Esophagus muscularis mucosa (tissue), 4 donors: ENCODE data around the gene PRPF38B. TPM values are rescaled to one million over a fixed set of nuclear protein-coding genes. Genes with fewer than 3 reads are reported as not detected.

Source experiments
- DNase-seq: peaks from one replicate; pipeline ENCODE4 v3.0.0-alpha.2; 2017; ENCODE audit errors: extremely low spot score
- H3K27ac ChIP-seq, 4 donors: fragments of 200-600 bp; sonication (generic); replicated peaks in 1 of 4; 1 replicate in 3 of 4; 2 replicates in 1 of 4; pipeline ENCODE4 v1.5.1; 2016 to 2019; ENCODE audit warnings: mild to moderate bottlenecking in 1 of 4
- H3K27me3 ChIP-seq, 4 donors: fragments of 200-600 bp; sonication (generic); one replicate each; pipeline versions ENCODE4 v1.5.1 to v1.6.0; 2016 to 2019
- H3K36me3 ChIP-seq, 4 donors: fragments of 200-600 bp; sonication (generic); one replicate each; pipeline ENCODE4 v1.5.1; 2016 to 2019
- H3K4me1 ChIP-seq, 4 donors: fragments of 200-600 bp; sonication (generic); one replicate each; pipeline ENCODE4 v1.5.1; 2016 to 2019
- H3K4me3 ChIP-seq, 4 donors: fragments of 200-600 bp; sonication (generic); 1 replicate in 2 of 4; 2 replicates in 2 of 4; pipeline ENCODE4 v1.5.1; 2016 to 2019; ENCODE audit warnings: mild to moderate bottlenecking in 4 of 4, moderate library complexity in 1 of 4
- H3K9me3 ChIP-seq, 4 donors: fragments of 200-600 bp; sonication (generic); 1 replicate in 3 of 4; 2 replicates in 1 of 4; pipeline ENCODE4 v1.5.1; 2016 to 2019
- CTCF ChIP-seq, 3 experiments: fragments of 200-600 bp in 2 of 3; fragments of 450-650 bp in 1 of 3; sonication (generic) in 2 of 3; IDR thresholded peaks; one replicate each; pipeline ENCODE4 v1.5.1; 2017 to 2019; ENCODE audit warnings: antibody characterized with exemption in 3 of 3, mild to moderate bottlenecking in 2 of 3, moderate library complexity in 1 of 3
- EP300 ChIP-seq: sonication (generic); formaldehyde crosslinking; IDR thresholded peaks from one replicate; pipeline ENCODE4 v1.6.1; 2017; ENCODE audit warnings: antibody characterized with exemption
- POLR2A ChIP-seq: fragments of 450-650 bp; IDR thresholded peaks from one replicate; pipeline ENCODE4 v1.6.1; 2017; ENCODE audit warnings: antibody characterized with exemption, moderate library complexity, mild to moderate bottlenecking, low read depth
- POLR2AphosphoS5 ChIP-seq, 2 donors: sonication (generic); formaldehyde crosslinking; IDR thresholded peaks; one replicate each; pipeline ENCODE4 v1.6.1; 2017; ENCODE audit warnings: antibody characterized with exemption in 2 of 2
- WGBS: methylation state at CpG from one replicate; pipeline ENCODE4 v1.1.5; 2018; 5-methylcytosine and 5-hydroxymethylcytosine counted together
- intact Hi-C: fragments of 100-400 bp; cut with DNase I; formaldehyde crosslinking; loops from one replicate; pipeline ENCODE4 v1.15.1; 2023
- total RNA-seq, 4 donors: library from RNA; depleted of rRNA; stranded (reverse); fragments of >200 nt; gene quantifications; one replicate each; pipeline versions ENCODE4 v1.1.0 to v1.2.1, GENCODE V29; 2016

Gene PRPF38B
- total RNA-seq, 4 donors from 2014 or later = 15.9 to 32.4 (median 16.9) TPM

DNA sequence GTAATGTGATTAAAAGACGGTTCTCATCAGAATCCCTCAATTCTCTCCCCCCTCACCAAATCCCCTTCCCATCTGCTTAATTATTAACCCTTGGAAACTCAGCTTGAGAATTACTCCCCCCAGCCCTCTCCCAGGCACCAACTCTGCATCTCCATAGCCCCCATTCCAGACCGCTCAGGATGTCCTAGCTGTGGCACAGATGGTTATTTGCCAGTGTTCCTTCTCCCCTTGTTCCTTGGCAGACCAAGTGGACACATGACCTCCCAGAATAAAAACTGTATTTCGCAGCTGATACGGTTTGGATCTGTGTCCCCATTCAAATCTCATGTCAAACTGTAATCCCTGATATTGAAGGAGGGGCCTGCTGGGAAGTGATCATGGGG is 45.9 kb upstream of the PRPF38B start:
- WGBS = 90% methylated on average over 4 of the region's 4 CpGs
- Histone ChIP-seq H3K4me1 (no peaks in the 10 kb centered on the region), H3K27me3 (no peaks in the 10 kb centered on the region), H3K36me3 (no peaks in the 10 kb centered on the region), H3K4me3 (no peak overlapping the region), H3K9me3 (no peaks in the 10 kb centered on the region), H3K27ac (peak overlapping the region; percentile 25 to 57 (median 52))
- intact Hi-C loops = no loop called here
- TF ChIP-seq POLR2AphosphoS5 (IDR thresholded peaks at IDR 0.05) (no peak), POLR2A (no peak), EP300 (no peak), CTCF (IDR thresholded peaks at IDR 0.05) (no peak)
- DNase-seq = no peak

GRCh38 chr1:108646648-108647269 is 45.4 kb upstream of the PRPF38B start:
- H3K36me3 ChIP-seq = no peaks in the 10 kb centered on the region
- no peak overlapping the region for H3K4me3 ChIP-seq
- no peaks in the 10 kb centered on the region for H3K9me3 ChIP-seq
- no peak for DNase-seq
- H3K27ac ChIP-seq = peak overlapping the region; percentile 25 to 57 (median 52)
- intact Hi-C loops = no loop called here
- WGBS = 89% methylated on average over 11 of the region's 11 CpGs
- TF ChIP-seq CTCF (IDR thresholded peaks at IDR 0.05) (no peak), EP300 (no peak), POLR2A (no peak), POLR2AphosphoS5 (IDR thresholded peaks at IDR 0.05) (peak in 1 of 2 donors; percentile 43)
- no peaks in the 10 kb centered on the region for H3K27me3 ChIP-seq
- H3K4me1 ChIP-seq = no peaks in the 10 kb centered on the region

DNA sequence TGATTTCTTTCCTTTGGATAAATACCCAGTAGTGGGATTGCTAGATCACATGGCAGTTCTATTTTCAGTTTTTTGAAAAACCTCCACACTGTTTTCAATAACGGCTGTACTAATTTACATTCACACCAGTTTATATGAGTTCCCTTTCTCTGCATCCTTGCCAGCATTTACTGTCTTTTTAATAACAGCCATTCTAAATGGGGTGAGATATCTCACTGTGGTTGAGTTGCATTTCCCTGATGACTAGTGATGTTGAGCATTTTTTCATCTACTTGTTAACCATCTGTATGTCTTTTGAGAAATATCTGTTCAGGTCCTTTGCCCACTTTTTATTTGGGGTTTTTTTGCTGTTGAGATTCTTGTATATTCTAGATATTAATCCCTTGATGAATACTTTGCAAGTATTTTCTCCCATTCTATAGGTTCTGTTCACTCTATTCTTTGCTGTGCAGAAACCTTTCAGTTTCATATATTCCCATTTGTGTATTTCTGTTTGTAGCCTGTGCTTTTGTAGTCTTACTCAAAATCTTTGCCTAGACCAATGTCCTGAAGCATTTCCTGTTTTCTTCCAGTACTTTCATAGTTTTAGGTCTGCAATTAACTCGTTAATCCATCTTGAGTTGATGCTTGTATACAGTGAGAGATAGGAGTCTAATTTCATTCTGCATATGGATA is 38.5 kb upstream of the PRPF38B start:
- H3K36me3 ChIP-seq = no peaks in the 10 kb centered on the region
- H3K27me3 ChIP-seq = no peaks in the 10 kb centered on the region
- no peaks in the 10 kb centered on the region for H3K4me1 ChIP-seq
- 66% methylated on average over 2 of the region's 2 CpGs for WGBS
- H3K9me3 ChIP-seq = no peaks in the 10 kb centered on the region
- intact Hi-C loops = no loop called here
- no peak overlapping the region for H3K4me3 ChIP-seq
- DNase-seq = no peak
- no peak for TF ChIP-seq EP300
- TF ChIP-seq POLR2A = no peak
- TF ChIP-seq CTCF (IDR thresholded peaks at IDR 0.05) = no peak
- TF ChIP-seq POLR2AphosphoS5 (IDR thresholded peaks at IDR 0.05) = no peak
- H3K27ac ChIP-seq = no peak overlapping the region

GRCh38 chr1:108657356-108658080 is 34.6 kb upstream of the PRPF38B start:
- Histone ChIP-seq H3K27me3 (no peaks in the 10 kb centered on the region), H3K4me3 (no peak overlapping the region), H3K36me3 (no peaks in the 10 kb centered on the region), H3K9me3 (no peaks in the 10 kb centered on the region), H3K4me1 (peaks cover 5 to 14% (median 8%) of the 10 kb centered on the region in 4 donors), H3K27ac (no peak overlapping the region)
- intact Hi-C loops = no loop called here
- TF ChIP-seq EP300 = no peak
- TF ChIP-seq CTCF (IDR thresholded peaks at IDR 0.05) = no peak
- no peak for TF ChIP-seq POLR2A
- TF ChIP-seq POLR2AphosphoS5 (IDR thresholded peaks at IDR 0.05) = no peak
- DNase-seq = no peak
- 88% methylated on average over 5 of the region's 5 CpGs for WGBS
